ENCODE measurements around the gene KCNMB2. TPM values are rescaled to one million over a fixed set of nuclear protein-coding genes. Genes with fewer than 3 reads are reported as not detected.
"Not testable (repeated sequence)": the region's sequence is repeated elsewhere in the genome, so short reads cannot be mapped to it uniquely, and the experiment has no call there.

Gene KCNMB2
- total RNA-seq, 1 experiment from 2014 or later = not detected

DNA sequence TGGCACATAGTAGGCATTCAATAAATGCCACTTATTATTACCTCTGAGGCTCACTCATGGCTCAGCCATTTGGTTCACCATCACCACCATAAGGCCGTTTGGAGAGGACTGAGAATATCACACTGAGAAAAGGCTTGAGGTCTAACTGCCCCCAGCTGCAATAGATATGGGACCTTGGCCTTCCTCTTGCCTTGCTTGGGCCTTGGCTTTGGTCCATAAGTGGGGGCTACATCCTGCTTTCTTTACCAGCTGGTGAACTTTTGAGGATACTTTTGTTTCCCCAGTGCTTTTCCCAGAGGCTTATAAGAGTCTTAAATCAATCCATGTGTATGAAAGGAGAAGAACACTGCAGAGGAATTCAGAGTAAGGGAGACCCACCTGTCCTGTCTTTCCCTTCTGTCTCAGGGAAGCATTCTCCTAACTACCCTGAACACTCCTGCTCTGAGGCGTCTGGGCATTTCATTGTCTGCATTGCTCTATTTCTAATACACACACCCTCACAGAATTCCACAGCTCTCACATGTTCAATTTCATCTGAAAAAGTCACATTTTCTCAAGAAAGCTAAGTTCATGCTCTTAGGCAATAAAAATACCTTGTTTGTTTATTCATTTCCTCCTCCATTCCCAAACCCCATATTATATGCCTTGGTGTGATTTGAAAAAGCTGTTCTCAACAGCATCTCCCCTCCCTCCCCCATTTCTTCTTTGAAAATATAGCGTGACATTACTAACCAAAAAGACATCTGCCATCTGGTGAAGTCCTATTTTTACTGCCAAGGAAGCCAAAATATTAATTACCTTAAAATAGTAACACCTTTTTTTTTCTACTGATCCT is 22.5 kb upstream of the KCNMB2 start:
- Histone ChIP-seq H3K9me3 (ENCODE audit: low read length) (no peaks in the 10 kb centered on the region), H3K9me2 (replicated peaks; ENCODE audit: low read length) (no peaks in the 10 kb centered on the region), H3K4me1 (ENCODE audit: insufficient read depth, low read length) (no peaks in the 10 kb centered on the region), H2AFZ (ENCODE audit: low read length) (no peak overlapping the region), H3F3A (ENCODE audit: low read length, unreplicated experiment) (no peaks in the 10 kb centered on the region), H3K36me3 (ENCODE audit: low read depth, low read length) (no peaks in the 10 kb centered on the region), H3K27me3 (ENCODE audit: low read length) (peaks cover 36% of the 10 kb centered on the region), H4K20me1 (ENCODE audit: low read length) (no peaks in the 10 kb centered on the region), H3K4me3 (ENCODE audit: low read length) (no peak overlapping the region), H3K27ac (ENCODE audit: low read length) (no peak overlapping the region), H3K9ac (ENCODE audit: low read length) (no peak overlapping the region), H3K4me2 (ENCODE audit: low read length) (no peak overlapping the region), H3K79me2 (ENCODE audit: low read length) (no peaks in the 10 kb centered on the region)
- DNase-seq (no peak), ATAC-seq (no peak)
- POLR2A ChIA-PET (ENCODE audit: unreplicated experiment) = no interaction called here
- intact Hi-C loops (cut with micrococcal nuclease) = no loop called here
- BruUV-seq (replicated peaks) = no TSS peak
- no peak for TF ChIP-seq CTCF (conservative IDR thresholded peaks at IDR 0.05; ENCODE audit: low read depth, low read length)
- no peak for TF ChIP-seq EZH2phosphoT487 (IDR thresholded peaks at IDR 0.05; ENCODE audit: borderline replicate concordance, low read length)
- no peak for TF ChIP-seq EZH2 (IDR thresholded peaks at IDR 0.05; ENCODE audit: low read length, unreplicated experiment)
- CTCF ChIA-PET = no interaction called here

DNA sequence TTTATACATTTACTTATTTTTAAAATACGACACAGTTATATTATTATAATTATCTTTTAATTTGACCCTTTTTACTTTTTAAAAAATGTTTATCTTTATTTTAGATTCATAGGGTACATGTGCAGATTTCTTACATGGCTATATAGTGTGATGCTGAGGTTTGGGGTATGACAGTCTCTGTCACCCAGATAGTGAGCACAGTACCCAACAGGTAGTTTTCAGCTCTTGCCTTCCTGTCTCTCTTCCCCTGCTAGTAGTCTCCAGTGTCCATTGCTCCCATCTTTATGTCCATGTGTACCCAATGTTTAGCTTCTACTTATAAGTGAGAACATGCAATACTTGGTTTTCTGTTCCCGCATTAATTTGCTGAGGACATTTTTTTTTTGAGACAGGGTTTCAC is 21.8 kb upstream of the KCNMB2 start:
- Histone ChIP-seq H3F3A (ENCODE audit: low read length, unreplicated experiment) (no peaks in the 10 kb centered on the region), H3K4me1 (ENCODE audit: insufficient read depth, low read length) (no peaks in the 10 kb centered on the region), H3K27me3 (ENCODE audit: low read length) (peaks cover 43% of the 10 kb centered on the region), H4K20me1 (ENCODE audit: low read length) (no peaks in the 10 kb centered on the region), H3K79me2 (ENCODE audit: low read length) (no peaks in the 10 kb centered on the region), H3K36me3 (ENCODE audit: low read depth, low read length) (no peaks in the 10 kb centered on the region), H3K4me3 (ENCODE audit: low read length) (no peak overlapping the region), H3K27ac (ENCODE audit: low read length) (no peak overlapping the region), H3K9me2 (replicated peaks; ENCODE audit: low read length) (no peaks in the 10 kb centered on the region), H3K4me2 (ENCODE audit: low read length) (no peak overlapping the region), H3K9ac (ENCODE audit: low read length) (no peak overlapping the region), H3K9me3 (ENCODE audit: low read length) (no peaks in the 10 kb centered on the region), H2AFZ (ENCODE audit: low read length) (no peak overlapping the region)
- ChIA-PET CTCF (no interaction called here), POLR2A (ENCODE audit: unreplicated experiment) (no interaction called here)
- no peak for TF ChIP-seq EZH2 (IDR thresholded peaks at IDR 0.05; ENCODE audit: low read length, unreplicated experiment)
- DNase-seq (no peak), ATAC-seq (no peak)
- intact Hi-C loops (cut with micrococcal nuclease) = no loop called here
- no TSS peak for BruUV-seq (replicated peaks)

GRCh38 chr3:178515076-178515744 is 21.0 kb upstream of the KCNMB2 start:
- H3K4me2 ChIP-seq (ENCODE audit: low read length); H3K9me2 ChIP-seq (replicated peaks; ENCODE audit: low read length); H4K20me1 ChIP-seq (ENCODE audit: low read length); intact Hi-C loops (cut with micrococcal nuclease); ATAC-seq; H3K27ac ChIP-seq (ENCODE audit: low read length); H3K4me1 ChIP-seq (ENCODE audit: insufficient read depth, low read length); H3K9me3 ChIP-seq (ENCODE audit: low read length); H3F3A ChIP-seq (ENCODE audit: low read length, unreplicated experiment); DNase-seq; H3K79me2 ChIP-seq (ENCODE audit: low read length); BruUV-seq (replicated peaks); H3K36me3 ChIP-seq (ENCODE audit: low read depth, low read length); H3K4me3 ChIP-seq (ENCODE audit: low read length); H2AFZ ChIP-seq (ENCODE audit: low read length); POLR2A ChIA-PET (ENCODE audit: unreplicated experiment); H3K9ac ChIP-seq (ENCODE audit: low read length): not testable (repeated sequence)
- peaks cover 40% of the 10 kb centered on the region for H3K27me3 ChIP-seq (ENCODE audit: low read length)
- CTCF ChIA-PET = interaction anchor here (0.6 kb wide), 1 partner anchor 12 kb away, joined by 4 read pairs; no protein-coding TSS in a partner anchor
